ENCODE results near the gene CXXC5. TPM values are rescaled to one million over a fixed set of nuclear protein-coding genes. Genes with fewer than 3 reads are reported as not detected.
A peak's percentile ranks its signal among the peaks of the same experiment; 100 is the strongest.

The CXXC5 gene
- total and polyA plus RNA-seq, 9 of the 15 experiments (the other 6 are each of a cell fraction or from before 2014, with no cell fraction given) = 1.9 to 123 (median 45.8) TPM

- no peak; the same call in 1 of the 2 replicates for TF ChIP-seq MGA (IDR thresholded peaks at IDR 0.05)
- TF ChIP-seq ZFP1 (CRISPR knock-in tag; IDR thresholded peaks at IDR 0.05) = no peak
- no peak for TF ChIP-seq ZSCAN29 (IDR thresholded peaks at IDR 0.05)
- TF ChIP-seq VEZF1 (CRISPR knock-in tag; IDR thresholded peaks at IDR 0.05) = peak; percentile 93
- peak; percentile 10 to 26; a peak in 1 of 4 replicates for TF ChIP-seq KDM1A (IDR thresholded peaks at IDR 0.05)
- peak; percentile 29; the same call in 1 of the 2 replicates for TF ChIP-seq TSHZ1 (CRISPR knock-in tag; IDR thresholded peaks at IDR 0.05)
These were observed 60.9 kb downstream of the CXXC5 start (continued) for GRCh38 chr5:139708877-139709581.

Data from K562 (cell line).